ENCODE results near the gene STIM2. TPM values are rescaled to one million over a fixed set of nuclear protein-coding genes. Genes with fewer than 3 reads are reported as not detected.

The STIM2 gene
- polyA plus RNA-seq, 3 donors = 8.6 to 16.5 (median 8.8) TPM

- intact Hi-C loops (cut with micrococcal nuclease) = no loop called here
- WGBS (ENCODE audit: insufficient coverage) = no CpG with 5 or more reads among the region's 2 CpGs
- H3K27ac ChIP-seq (ENCODE audit: low read depth in 1 of 2, low read length in 2 of 2) = no peak overlapping the region
- Mint-ChIP-seq H3K27ac (no peak overlapping the region), H3K9me3 (peaks cover 0 to 10% (median 8%) of the 10 kb centered on the region in 7 donors), H3K36me3 (peaks cover 0 to 1% of the 10 kb centered on the region in 2 donors), H3K4me1 (peaks cover 39% of the 10 kb centered on the region), H3K27me3 (ENCODE audit: low read depth in 3 of 3) (peaks cover 0 to 2% (median 0%) of the 10 kb centered on the region in 3 donors), H3K4me3 (peak overlapping the region in 1 of 2 donors; percentile 1)
- H3K9me3 ChIP-seq (replicated peaks in 1 of 2; ENCODE audit: control insufficient read depth in 1 of 2, insufficient read depth in 1 of 2, low read length in 2 of 2) = peaks cover 0 to 11% of the 10 kb centered on the region in 2 donors
- no peaks in the 10 kb centered on the region for H3K79me2 ChIP-seq (ENCODE audit: insufficient read depth, low read length)
- no peak for TF ChIP-seq CTCF (IDR thresholded peaks at IDR 0.05)
- no peaks in the 10 kb centered on the region for H3K36me3 ChIP-seq (replicated peaks in 1 of 2; ENCODE audit: control insufficient read depth in 1 of 2, insufficient read depth in 2 of 2, low read length in 2 of 2)
- H4K20me1 ChIP-seq (ENCODE audit: insufficient read depth, low read length) = no peaks in the 10 kb centered on the region
- H3K4me1 ChIP-seq (ENCODE audit: control insufficient read depth in 1 of 2, insufficient read depth in 2 of 2, low read length in 2 of 2) = peaks cover 24 to 28% of the 10 kb centered on the region in 2 donors
- no peak overlapping the region for H3K4me3 ChIP-seq (replicated peaks in 1 of 3; ENCODE audit: low read depth in 2 of 3, low read length in 3 of 3)
- H2AFZ ChIP-seq (ENCODE audit: insufficient read depth, low read depth, low read length, poor library complexity, severe bottlenecking) = no peak overlapping the region
- no peak overlapping the region for H3K9ac ChIP-seq (ENCODE audit: insufficient read depth, low read length, poor library complexity, severe bottlenecking)
- no peaks in the 10 kb centered on the region for H3K27me3 ChIP-seq (ENCODE audit: control insufficient read depth in 2 of 2, insufficient read depth in 2 of 2, low read length in 2 of 2)
- no peak overlapping the region for H3K4me2 ChIP-seq (replicated peaks; ENCODE audit: extremely low read depth, low read length, poor library complexity, severe bottlenecking)
- no peak for DNase-seq
These were observed 30.6 kb upstream of the STIM2 start for GRCh38 chr4:26830033-26830432.

- no peak overlapping the region for H3K4me2 ChIP-seq (replicated peaks; ENCODE audit: extremely low read depth, low read length, poor library complexity, severe bottlenecking)
- no peak overlapping the region for H3K27ac ChIP-seq (ENCODE audit: low read depth in 1 of 2, low read length in 2 of 2)
- H3K4me1 Mint-ChIP-seq = peaks cover 39% of the 10 kb centered on the region
- H3K27ac Mint-ChIP-seq = peak overlapping the region in 1 of 7 donors; percentile 21
- H3K79me2 ChIP-seq (ENCODE audit: insufficient read depth, low read length) = no peaks in the 10 kb centered on the region
- intact Hi-C loops (cut with micrococcal nuclease) = no loop called here
- H4K20me1 ChIP-seq (ENCODE audit: insufficient read depth, low read length) = no peaks in the 10 kb centered on the region
- H3K9me3 ChIP-seq (replicated peaks in 1 of 2; ENCODE audit: control insufficient read depth in 1 of 2, insufficient read depth in 1 of 2, low read length in 2 of 2) = peaks cover 0 to 11% of the 10 kb centered on the region in 2 donors
- no peaks in the 10 kb centered on the region for H3K27me3 ChIP-seq (ENCODE audit: control insufficient read depth in 2 of 2, insufficient read depth in 2 of 2, low read length in 2 of 2)
- DNase-seq = no peak
- H3K36me3 ChIP-seq (replicated peaks in 1 of 2; ENCODE audit: control insufficient read depth in 1 of 2, insufficient read depth in 2 of 2, low read length in 2 of 2) = no peaks in the 10 kb centered on the region
- no peak for TF ChIP-seq CTCF (IDR thresholded peaks at IDR 0.05)
- H3K4me1 ChIP-seq (ENCODE audit: control insufficient read depth in 1 of 2, insufficient read depth in 2 of 2, low read length in 2 of 2) = peaks cover 23 to 24% of the 10 kb centered on the region in 2 donors
- H3K9me3 Mint-ChIP-seq = peaks cover 0 to 10% (median 7%) of the 10 kb centered on the region in 7 donors
- H3K27me3 Mint-ChIP-seq (ENCODE audit: low read depth in 3 of 3) = no peaks in the 10 kb centered on the region
- no peak overlapping the region for H3K4me3 Mint-ChIP-seq
- no peak overlapping the region for H3K4me3 ChIP-seq (replicated peaks in 1 of 3; ENCODE audit: low read depth in 2 of 3, low read length in 3 of 3)
- H3K9ac ChIP-seq (ENCODE audit: insufficient read depth, low read length, poor library complexity, severe bottlenecking) = no peak overlapping the region
- 100% methylated on average over 1 of the region's 4 CpGs for WGBS (ENCODE audit: insufficient coverage)
- H2AFZ ChIP-seq (ENCODE audit: insufficient read depth, low read depth, low read length, poor library complexity, severe bottlenecking) = no peak overlapping the region
- H3K36me3 Mint-ChIP-seq = peaks cover 0 to 1% of the 10 kb centered on the region in 2 donors
These were observed 29.9 kb upstream of the STIM2 start for GRCh38 chr4:26830701-26831100.
